Measurements from ENCODE around the gene BTBD9.

Gene BTBD9

DNA sequence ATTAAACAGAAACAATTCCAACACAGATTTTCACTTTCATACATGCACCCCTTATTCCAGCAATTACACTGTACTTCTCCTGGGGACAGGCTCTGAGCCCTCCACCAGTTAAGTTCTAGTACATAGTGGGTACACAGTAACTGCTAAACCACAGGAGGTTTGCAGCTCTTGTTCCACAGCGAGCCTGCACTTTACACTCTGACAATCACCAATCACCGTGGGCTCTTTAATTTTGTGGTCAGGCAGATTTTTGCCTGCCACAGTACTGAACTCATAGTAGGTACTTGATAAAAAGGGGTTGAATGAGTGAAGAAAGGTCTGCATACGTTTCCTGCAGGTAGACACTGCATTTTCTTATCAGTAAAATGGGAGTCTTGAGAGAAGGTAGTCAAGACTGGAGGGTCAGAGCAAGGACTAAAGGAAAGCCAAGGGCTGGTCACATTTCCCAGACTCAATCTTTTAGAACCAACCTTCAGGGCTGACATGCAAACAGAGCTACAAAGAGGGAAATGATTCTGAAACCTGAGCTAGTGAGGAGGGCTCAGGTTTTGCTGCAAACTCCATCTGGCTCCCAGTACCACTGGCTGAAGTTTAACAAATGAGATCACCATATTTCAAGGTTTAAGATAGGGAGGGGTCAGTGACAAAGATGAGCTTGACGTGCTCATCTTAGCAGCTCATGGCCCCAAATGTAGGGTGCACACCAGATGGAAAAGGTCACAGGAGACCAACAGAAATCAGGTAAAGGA, 404.6 kb downstream of the BTBD9 start:
- Histone ChIP-seq H3K4me3 (ENCODE audit: insufficient read length, low read depth) (no peak overlapping the region), H3K9ac (ENCODE audit: insufficient read length, low read depth) (no peak overlapping the region), H3K4me1 (ENCODE audit: insufficient read depth, insufficient read length) (peaks cover 2% of the 10 kb centered on the region), H3K27me3 (ENCODE audit: insufficient read depth, insufficient read length) (no peaks in the 10 kb centered on the region), H3K9me3 (ENCODE audit: insufficient read depth, low read length) (no peaks in the 10 kb centered on the region), H3K36me3 (ENCODE audit: insufficient read depth, insufficient read length, low read length) (no peaks in the 10 kb centered on the region)
- no peak for DNase-seq (ENCODE audit: low read depth, low spot score)
- TF ChIP-seq SUZ12 (IDR thresholded peaks at IDR 0.05; ENCODE audit: extremely low read depth, insufficient read depth, insufficient read length) (no peak), YY1 (IDR thresholded peaks at IDR 0.05; ENCODE audit: insufficient read depth, insufficient read length) (no peak), ZNF274 (IDR thresholded peaks at IDR 0.05; ENCODE audit: low read depth, low read length) (no peak)

DNA sequence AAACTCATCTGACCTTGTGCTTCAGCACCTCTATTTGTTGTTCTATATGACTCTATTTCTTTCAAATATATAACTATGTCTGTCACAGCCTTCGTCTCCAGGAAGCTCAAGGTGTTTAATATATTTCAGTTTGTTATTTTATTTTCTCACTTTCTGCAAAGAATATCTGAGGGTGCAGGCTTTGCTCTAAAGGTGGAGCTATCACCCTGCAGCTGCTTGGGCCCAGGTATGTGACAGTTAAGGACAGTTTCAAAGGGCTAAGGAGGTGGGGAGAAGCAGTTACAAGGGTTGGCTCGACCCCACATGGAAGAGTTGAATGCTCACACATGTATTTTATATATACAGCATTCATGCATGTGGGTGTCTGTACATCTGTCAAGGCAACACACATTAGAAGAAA, 405.6 kb downstream of the BTBD9 start:
- peaks cover 2% of the 10 kb centered on the region for H3K4me1 ChIP-seq (ENCODE audit: insufficient read depth, insufficient read length)
- H3K27me3 ChIP-seq (ENCODE audit: insufficient read depth, insufficient read length), result no peaks in the 10 kb centered on the region
- no peaks in the 10 kb centered on the region for H3K9me3 ChIP-seq (ENCODE audit: insufficient read depth, low read length)
- H3K4me3 ChIP-seq (ENCODE audit: insufficient read length, low read depth), result no peak overlapping the region
- no peak for TF ChIP-seq YY1 (IDR thresholded peaks at IDR 0.05; ENCODE audit: insufficient read depth, insufficient read length)
- TF ChIP-seq ZNF274 (IDR thresholded peaks at IDR 0.05; ENCODE audit: low read depth, low read length), result no peak
- TF ChIP-seq SUZ12 (IDR thresholded peaks at IDR 0.05; ENCODE audit: extremely low read depth, insufficient read depth, insufficient read length), result no peak
- H3K9ac ChIP-seq (ENCODE audit: insufficient read length, low read depth), result no peak overlapping the region
- no peak for DNase-seq (ENCODE audit: low read depth, low spot score)
- no peaks in the 10 kb centered on the region for H3K36me3 ChIP-seq (ENCODE audit: insufficient read depth, insufficient read length, low read length)

DNA sequence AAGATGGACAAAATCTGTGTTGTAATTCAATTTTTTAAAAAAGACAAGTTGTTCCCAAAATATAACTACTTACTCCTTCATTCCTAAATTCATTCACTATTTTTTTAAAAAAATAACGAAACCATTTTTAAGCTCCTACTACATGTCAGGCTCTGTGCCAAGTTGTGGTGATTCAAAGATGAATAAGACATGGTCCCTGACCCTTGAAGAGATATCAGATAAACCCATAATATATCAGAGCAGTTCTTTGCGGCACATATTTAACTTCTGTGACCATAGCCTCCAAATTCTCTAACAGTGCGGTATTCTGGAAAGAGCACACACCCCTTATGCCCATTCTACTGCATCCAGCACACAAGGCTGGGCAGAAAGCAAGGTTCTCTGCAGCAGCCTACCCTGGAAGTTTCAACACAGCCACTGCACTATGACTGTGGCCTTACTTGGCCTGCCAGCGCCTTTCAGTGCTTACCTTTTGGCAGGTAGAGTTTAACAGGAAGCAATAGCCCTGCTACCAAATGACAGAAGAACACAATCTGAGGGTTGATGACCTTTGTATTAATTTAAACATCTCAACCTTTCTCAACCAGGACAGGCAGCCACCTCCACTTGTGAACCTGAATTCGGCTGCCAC, 406.5 kb downstream of the BTBD9 start:
- Histone ChIP-seq H3K9ac (ENCODE audit: insufficient read length, low read depth) (no peak overlapping the region), H3K9me3 (ENCODE audit: insufficient read depth, low read length) (no peaks in the 10 kb centered on the region), H3K27me3 (ENCODE audit: insufficient read depth, insufficient read length) (no peaks in the 10 kb centered on the region), H3K36me3 (ENCODE audit: insufficient read depth, insufficient read length, low read length) (no peaks in the 10 kb centered on the region), H3K4me1 (ENCODE audit: insufficient read depth, insufficient read length) (peaks cover 2% of the 10 kb centered on the region), H3K4me3 (ENCODE audit: insufficient read length, low read depth) (no peak overlapping the region)
- TF ChIP-seq SUZ12 (IDR thresholded peaks at IDR 0.05; ENCODE audit: extremely low read depth, insufficient read depth, insufficient read length) (no peak), YY1 (IDR thresholded peaks at IDR 0.05; ENCODE audit: insufficient read depth, insufficient read length) (no peak), ZNF274 (IDR thresholded peaks at IDR 0.05; ENCODE audit: low read depth, low read length) (no peak)
- DNase-seq (ENCODE audit: low read depth, low spot score), result no peak

DNA sequence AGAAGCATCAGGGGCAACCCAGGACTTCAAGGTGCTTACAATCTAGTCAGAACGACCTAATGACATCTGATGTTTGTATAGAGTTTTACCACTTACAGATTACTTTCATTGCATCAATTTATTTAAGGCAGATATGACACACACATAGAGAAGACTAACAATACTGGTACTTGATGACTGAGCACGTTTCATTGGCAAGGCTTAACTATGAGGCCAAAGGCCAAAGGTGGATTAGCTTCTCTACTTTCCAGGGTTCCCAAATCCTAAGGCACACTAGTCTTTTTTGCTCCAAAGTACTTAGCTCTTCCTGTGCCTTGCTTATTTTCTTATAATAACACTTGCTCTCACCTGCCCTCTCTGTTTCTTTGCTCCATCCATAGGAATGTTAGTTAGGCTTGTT, 414.0 kb downstream of the BTBD9 start:
- Histone ChIP-seq H3K9ac (ENCODE audit: insufficient read length, low read depth) (no peak overlapping the region), H3K27me3 (ENCODE audit: insufficient read depth, insufficient read length) (no peaks in the 10 kb centered on the region), H3K4me1 (ENCODE audit: insufficient read depth, insufficient read length) (no peaks in the 10 kb centered on the region), H3K4me3 (ENCODE audit: insufficient read length, low read depth) (no peak overlapping the region), H3K9me3 (ENCODE audit: insufficient read depth, low read length) (no peaks in the 10 kb centered on the region), H3K36me3 (ENCODE audit: insufficient read depth, insufficient read length, low read length) (no peaks in the 10 kb centered on the region)
- no peak for DNase-seq (ENCODE audit: low read depth, low spot score)
- TF ChIP-seq SUZ12 (IDR thresholded peaks at IDR 0.05; ENCODE audit: extremely low read depth, insufficient read depth, insufficient read length) (no peak), YY1 (IDR thresholded peaks at IDR 0.05; ENCODE audit: insufficient read depth, insufficient read length) (no peak), ZNF274 (IDR thresholded peaks at IDR 0.05; ENCODE audit: low read depth, low read length) (no peak)

DNA sequence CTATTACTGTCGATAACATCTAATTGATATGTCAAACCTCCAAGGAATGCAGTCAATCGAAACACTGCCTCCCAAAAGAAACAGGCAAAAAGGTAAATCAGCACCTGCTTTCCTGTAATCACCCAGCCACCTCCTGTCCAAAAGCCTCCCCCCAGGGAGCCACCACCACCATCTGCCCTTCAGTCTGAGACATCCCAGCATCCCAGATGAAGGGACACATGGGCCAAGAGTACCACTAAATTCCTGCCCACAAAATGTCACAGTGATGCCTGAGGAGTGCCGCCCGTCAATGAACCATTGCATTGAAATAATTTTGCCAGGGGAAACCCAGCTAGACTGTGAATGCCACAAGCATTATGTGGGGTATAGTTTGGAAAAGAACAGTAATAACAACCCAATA, 418.5 kb downstream of the BTBD9 start:
- Histone ChIP-seq H3K36me3 (ENCODE audit: insufficient read depth, insufficient read length, low read length) (no peaks in the 10 kb centered on the region), H3K9me3 (ENCODE audit: insufficient read depth, low read length) (no peaks in the 10 kb centered on the region), H3K9ac (ENCODE audit: insufficient read length, low read depth) (no peak overlapping the region), H3K4me1 (ENCODE audit: insufficient read depth, insufficient read length) (no peaks in the 10 kb centered on the region), H3K4me3 (ENCODE audit: insufficient read length, low read depth) (no peak overlapping the region), H3K27me3 (ENCODE audit: insufficient read depth, insufficient read length) (no peaks in the 10 kb centered on the region)
- DNase-seq (ENCODE audit: low read depth, low spot score), result no peak
- TF ChIP-seq YY1 (IDR thresholded peaks at IDR 0.05; ENCODE audit: insufficient read depth, insufficient read length) (no peak), ZNF274 (IDR thresholded peaks at IDR 0.05; ENCODE audit: low read depth, low read length) (no peak), SUZ12 (IDR thresholded peaks at IDR 0.05; ENCODE audit: extremely low read depth, insufficient read depth, insufficient read length) (no peak)

DNA sequence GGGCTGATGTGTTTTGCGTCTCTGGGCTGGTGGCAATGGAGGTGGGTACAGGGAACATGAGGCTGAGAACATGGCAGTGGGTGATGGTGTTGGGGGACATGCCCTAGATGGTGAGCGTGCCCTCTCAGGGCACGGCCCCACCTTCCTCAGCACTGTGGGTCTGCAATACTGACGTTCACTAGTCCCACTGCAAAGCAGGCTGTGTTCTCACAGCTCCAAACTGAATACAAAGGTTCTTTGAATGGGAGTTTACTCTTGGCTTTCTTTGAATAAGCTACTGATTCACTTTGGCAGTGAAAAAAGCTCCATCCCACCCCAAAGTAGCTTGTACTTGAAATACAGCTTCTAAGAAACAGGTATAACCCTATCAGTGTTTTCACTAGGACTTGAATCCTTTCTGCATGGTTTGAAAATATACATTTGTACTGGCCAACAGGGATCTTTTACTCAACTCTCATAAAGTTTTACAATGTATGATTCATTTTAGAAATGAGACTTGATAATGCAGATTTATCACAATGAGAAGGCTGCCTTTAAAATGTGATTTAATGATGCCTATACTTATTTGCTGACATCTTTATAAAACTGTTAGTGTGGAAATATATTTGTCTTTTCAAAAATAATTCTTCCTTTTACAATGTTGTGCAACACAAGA, 419.5 kb downstream of the BTBD9 start:
- Histone ChIP-seq H3K9ac (ENCODE audit: insufficient read length, low read depth) (no peak overlapping the region), H3K4me3 (ENCODE audit: insufficient read length, low read depth) (no peak overlapping the region), H3K36me3 (ENCODE audit: insufficient read depth, insufficient read length, low read length) (no peaks in the 10 kb centered on the region), H3K27me3 (ENCODE audit: insufficient read depth, insufficient read length) (no peaks in the 10 kb centered on the region), H3K9me3 (ENCODE audit: insufficient read depth, low read length) (no peaks in the 10 kb centered on the region), H3K4me1 (ENCODE audit: insufficient read depth, insufficient read length) (no peaks in the 10 kb centered on the region)
- no peak for DNase-seq (ENCODE audit: low read depth, low spot score)
- TF ChIP-seq YY1 (IDR thresholded peaks at IDR 0.05; ENCODE audit: insufficient read depth, insufficient read length), result no peak
- TF ChIP-seq SUZ12 (IDR thresholded peaks at IDR 0.05; ENCODE audit: extremely low read depth, insufficient read depth, insufficient read length), result no peak
- no peak for TF ChIP-seq ZNF274 (IDR thresholded peaks at IDR 0.05; ENCODE audit: low read depth, low read length)

DNA sequence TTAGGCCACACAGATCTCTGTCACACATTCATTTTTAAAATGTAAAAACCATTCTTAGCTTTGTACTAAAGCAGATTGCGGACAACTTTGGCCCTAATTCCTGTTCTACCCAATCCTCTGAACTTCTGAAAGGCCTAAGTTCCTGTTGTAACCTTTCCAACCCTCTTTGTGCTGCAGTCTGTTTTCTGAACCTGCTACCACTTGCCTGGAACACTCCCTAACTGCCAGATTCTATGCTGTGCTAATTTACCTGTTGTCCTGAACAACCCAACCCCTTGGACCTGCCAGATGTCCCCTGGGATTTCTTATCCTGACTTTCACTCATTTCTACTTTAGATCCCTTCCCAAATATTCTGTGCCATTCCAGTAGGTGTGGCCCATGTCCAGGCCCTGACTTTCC, 421.5 kb downstream of the BTBD9 start:
- Histone ChIP-seq H3K4me3 (ENCODE audit: insufficient read length, low read depth) (no peak overlapping the region), H3K4me1 (ENCODE audit: insufficient read depth, insufficient read length) (peaks cover 2% of the 10 kb centered on the region), H3K36me3 (ENCODE audit: insufficient read depth, insufficient read length, low read length) (no peaks in the 10 kb centered on the region), H3K9ac (ENCODE audit: insufficient read length, low read depth) (no peak overlapping the region), H3K27me3 (ENCODE audit: insufficient read depth, insufficient read length) (no peaks in the 10 kb centered on the region), H3K9me3 (ENCODE audit: insufficient read depth, low read length) (no peaks in the 10 kb centered on the region)
- no peak for TF ChIP-seq YY1 (IDR thresholded peaks at IDR 0.05; ENCODE audit: insufficient read depth, insufficient read length)
- no peak for TF ChIP-seq SUZ12 (IDR thresholded peaks at IDR 0.05; ENCODE audit: extremely low read depth, insufficient read depth, insufficient read length)
- TF ChIP-seq ZNF274 (IDR thresholded peaks at IDR 0.05; ENCODE audit: low read depth, low read length), result no peak
- no peak for DNase-seq (ENCODE audit: low read depth, low spot score)

Data from NT2/D1 (cell line).